GM12873 (cell line): Measurements from ENCODE around the gene DCAF4.

Source experiments
- TF ChIP-seq, protein P1 (sequence below): IDR thresholded peaks from 2 replicates; pipeline ENCODE4 v1.5.1; 2012; ENCODE audit warnings: low read depth, mild to moderate bottlenecking, moderate library complexity, low read length, control low read depth; ENCODE audit not compliant: insufficient read depth; ENCODE audit errors: missing control alignments

Gene DCAF4

GRCh38 chr14:72978856-72979255 lies 52.6 kb downstream of the DCAF4 start:
- TF ChIP-seq, protein P1, sequence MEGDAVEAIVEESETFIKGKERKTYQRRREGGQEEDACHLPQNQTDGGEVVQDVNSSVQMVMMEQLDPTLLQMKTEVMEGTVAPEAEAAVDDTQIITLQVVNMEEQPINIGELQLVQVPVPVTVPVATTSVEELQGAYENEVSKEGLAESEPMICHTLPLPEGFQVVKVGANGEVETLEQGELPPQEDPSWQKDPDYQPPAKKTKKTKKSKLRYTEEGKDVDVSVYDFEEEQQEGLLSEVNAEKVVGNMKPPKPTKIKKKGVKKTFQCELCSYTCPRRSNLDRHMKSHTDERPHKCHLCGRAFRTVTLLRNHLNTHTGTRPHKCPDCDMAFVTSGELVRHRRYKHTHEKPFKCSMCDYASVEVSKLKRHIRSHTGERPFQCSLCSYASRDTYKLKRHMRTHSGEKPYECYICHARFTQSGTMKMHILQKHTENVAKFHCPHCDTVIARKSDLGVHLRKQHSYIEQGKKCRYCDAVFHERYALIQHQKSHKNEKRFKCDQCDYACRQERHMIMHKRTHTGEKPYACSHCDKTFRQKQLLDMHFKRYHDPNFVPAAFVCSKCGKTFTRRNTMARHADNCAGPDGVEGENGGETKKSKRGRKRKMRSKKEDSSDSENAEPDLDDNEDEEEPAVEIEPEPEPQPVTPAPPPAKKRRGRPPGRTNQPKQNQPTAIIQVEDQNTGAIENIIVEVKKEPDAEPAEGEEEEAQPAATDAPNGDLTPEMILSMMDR: no peak

GRCh38 chr14:72980863-72981262 lies 54.6 kb downstream of the DCAF4 start:
- TF ChIP-seq, protein P1: no peak

DNA sequence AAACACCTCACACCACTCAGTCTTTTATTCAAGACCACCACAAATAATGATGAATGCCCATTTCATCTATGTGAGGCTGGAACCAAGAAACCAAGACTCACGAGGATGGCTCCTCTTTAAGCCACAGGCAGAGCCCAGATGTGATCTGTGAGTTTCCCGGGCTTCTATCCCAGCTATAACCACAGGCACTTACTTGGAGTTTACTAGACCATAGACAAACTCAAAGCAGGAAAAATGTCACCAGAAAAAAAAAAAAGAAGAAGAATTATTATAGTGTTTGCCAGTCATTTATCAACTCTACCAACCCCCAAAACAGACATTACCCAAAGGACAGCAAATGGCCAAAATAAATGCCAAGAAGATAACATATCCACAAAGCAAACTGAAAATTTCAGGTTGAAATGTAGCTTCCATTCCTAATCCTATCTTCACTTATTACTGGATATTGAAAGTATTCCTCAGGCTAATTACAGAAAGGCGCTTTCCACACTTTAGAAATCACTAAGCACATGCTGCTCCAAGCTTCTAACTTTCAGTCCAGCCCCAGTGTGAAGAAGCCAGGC lies 56.0 kb downstream of the DCAF4 start:
- TF ChIP-seq, protein P1: no peak

- TF ChIP-seq, protein P1: no peak
Observed at GRCh38 chr14:72986214-72986613, 60.0 kb downstream of the DCAF4 start.

DNA sequence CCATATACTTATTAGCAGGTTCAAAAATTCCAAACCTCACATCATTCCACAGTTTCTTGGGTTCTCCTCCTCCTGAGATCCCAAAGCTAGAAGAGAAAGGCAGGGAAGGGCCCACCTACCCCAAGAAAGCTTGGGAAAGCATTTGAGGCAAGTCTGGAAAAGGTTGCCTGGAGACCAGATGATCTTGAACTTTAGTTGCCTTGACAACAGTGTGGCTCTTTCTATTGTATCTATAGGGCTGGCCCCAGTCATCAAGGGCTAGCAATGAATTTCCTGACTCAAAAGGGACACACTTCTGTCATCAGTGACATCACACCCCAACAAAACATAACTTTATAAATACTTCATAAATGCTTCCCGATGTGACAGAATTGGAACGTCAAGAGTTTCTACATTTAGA lies 60.6 kb downstream of the DCAF4 start:
- TF ChIP-seq, protein P1: no peak

DNA sequence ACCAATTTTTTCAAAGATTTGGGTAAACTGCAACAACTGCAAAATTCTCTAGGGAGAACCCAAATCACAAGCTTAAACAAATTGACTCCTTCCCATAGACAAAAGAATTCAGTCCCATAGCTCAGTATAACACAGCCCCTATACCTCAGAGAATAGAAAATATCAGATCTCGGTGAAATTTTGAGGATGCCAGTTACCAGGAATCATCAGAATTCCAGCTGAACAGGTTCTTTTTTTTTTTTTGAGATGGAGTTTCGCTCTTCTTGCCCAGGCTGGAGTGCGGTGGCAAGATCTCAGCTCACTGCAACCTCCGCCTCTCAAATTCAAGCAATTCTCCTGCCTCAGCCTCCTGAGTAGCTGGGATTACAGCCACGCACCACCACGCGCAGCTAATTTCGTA lies 63.9 kb downstream of the DCAF4 start:
- TF ChIP-seq, protein P1: no peak

DNA sequence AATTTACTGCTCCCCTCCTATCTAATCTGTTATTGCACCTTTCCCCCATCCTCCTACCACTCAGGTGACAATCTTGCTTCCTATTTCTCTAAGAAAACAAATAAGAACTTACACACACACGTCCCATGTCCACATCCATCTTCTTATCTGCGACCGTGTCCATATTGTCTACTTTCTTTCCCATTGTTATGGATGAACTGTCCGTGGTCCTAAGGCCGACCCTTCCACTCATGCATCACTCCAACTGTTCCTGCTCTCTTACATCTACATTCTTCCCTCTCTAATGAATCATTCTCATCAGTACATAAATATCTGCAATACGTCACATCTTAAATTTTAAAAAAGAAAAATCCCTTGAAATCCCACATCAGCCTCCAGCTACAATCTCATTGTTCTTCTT lies 70.7 kb downstream of the DCAF4 start:
- TF ChIP-seq, protein P1: no peak
